ENCODE measurements around the gene TCEA3. TPM values are rescaled to one million over a fixed set of nuclear protein-coding genes. Genes with fewer than 3 reads are reported as not detected.

TCEA3 gene
- total and polyA plus RNA-seq, 2 of the 4 experiments (the other 2 are of a cell fraction): 3.0 to 6.3 TPM

DNA sequence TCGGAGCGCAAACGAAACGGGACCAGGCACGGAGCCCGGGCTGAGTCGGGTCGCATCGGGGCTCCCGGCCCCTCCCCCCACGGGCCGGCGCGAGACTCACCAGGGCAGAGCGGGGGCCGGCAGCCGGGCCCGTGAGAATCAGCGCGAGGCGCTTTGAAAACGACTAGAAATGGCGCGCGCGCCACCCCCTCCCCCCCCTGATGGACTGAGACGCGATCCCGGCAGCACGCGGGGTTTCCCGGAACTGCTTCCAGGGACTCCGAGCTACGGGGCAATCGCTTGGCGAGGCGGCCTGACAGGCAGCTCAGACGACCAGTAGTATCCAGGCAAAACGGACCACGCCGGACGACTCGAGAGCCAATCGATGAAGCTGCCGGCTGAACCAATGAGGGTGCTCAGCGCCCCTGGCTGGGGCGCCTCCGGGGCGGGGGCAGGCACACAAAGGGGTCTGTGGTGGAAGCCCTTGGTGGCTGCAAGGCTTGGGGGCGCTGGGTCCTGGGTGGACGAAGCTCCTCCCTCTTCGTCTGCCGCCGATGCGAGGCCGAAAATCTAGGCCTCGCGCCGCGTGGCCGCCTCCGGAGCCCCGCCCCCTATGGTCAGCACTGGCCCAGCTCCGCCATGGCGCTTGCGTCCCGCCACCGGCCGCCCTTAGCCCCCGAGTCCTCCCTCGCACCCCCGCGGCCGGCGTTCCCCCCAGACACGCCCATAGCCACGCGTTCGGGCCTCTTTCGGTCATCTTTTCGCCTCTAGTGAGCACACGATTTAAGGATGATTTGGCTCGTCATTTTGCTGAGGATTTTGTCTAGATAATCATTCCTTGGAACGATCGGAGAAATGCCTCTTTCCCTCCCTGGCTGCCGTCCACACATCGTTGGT lies 80.2 kb downstream of the TCEA3 start, which contains the start of gene HNRNPR (continued):
- TF ChIP-seq, protein P1, sequence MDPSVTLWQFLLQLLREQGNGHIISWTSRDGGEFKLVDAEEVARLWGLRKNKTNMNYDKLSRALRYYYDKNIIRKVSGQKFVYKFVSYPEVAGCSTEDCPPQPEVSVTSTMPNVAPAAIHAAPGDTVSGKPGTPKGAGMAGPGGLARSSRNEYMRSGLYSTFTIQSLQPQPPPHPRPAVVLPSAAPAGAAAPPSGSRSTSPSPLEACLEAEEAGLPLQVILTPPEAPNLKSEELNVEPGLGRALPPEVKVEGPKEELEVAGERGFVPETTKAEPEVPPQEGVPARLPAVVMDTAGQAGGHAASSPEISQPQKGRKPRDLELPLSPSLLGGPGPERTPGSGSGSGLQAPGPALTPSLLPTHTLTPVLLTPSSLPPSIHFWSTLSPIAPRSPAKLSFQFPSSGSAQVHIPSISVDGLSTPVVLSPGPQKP (IDR thresholded peaks at IDR 0.05; ENCODE audit: borderline replicate concordance, low read depth, low read length): no peak
- no peak for TF ChIP-seq NFE2L2 (IDR thresholded peaks at IDR 0.05; ENCODE audit: low read depth, low read length)
- TF ChIP-seq RAD21 (IDR thresholded peaks at IDR 0.05; ENCODE audit: low read length): no peak
- peak; percentile 41; the same call in 1 of the 2 replicates for TF ChIP-seq FOS (IDR thresholded peaks at IDR 0.05; ENCODE audit: low read depth, low read length)

All from IMR-90 (cell line).